ENCODE data around the gene TGFBR1.

The TGFBR1 gene

DNA sequence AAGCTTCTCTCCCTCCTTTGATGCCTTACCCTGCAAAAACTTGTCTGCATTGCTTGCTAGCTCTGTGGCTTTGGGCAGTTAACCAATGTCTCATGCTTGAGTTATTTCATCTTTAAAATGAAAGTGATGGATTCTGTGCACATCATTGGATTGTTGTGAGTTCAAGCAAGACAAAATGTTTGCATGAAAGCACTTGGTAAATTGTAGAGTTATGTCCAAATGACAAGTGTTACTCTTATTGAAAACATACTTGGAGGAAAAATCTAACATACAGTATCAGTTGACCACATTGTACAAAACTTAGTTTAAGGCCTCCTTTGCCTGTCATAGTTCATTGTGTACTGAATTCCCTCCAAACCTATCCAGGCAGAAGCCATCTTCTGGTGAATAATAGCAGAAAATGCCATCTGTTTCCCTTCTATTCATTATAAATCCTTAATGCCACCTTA, 30.0 kb downstream of the TGFBR1 start:
- H3K4me1 ChIP-seq (ENCODE audit: control insufficient read depth, low read length), result peaks cover 81% of the 10 kb centered on the region
- H3F3A ChIP-seq (ENCODE audit: control insufficient read depth, insufficient read depth), result peaks cover 17% of the 10 kb centered on the region
- peak overlapping the region; percentile 78 for H3K27ac ChIP-seq (ENCODE audit: low read depth, low read length)
- H3K79me2 ChIP-seq (ENCODE audit: control insufficient read depth, low read length), result peaks cover 52% of the 10 kb centered on the region
- H4K20me1 ChIP-seq (ENCODE audit: control insufficient read depth, insufficient read depth, low read depth, low read length), result no peaks in the 10 kb centered on the region
- peak overlapping the region; percentile 51 for H3K4me3 ChIP-seq (ENCODE audit: low read length)
- H3K27me3 ChIP-seq (ENCODE audit: control insufficient read depth, low read length), result no peaks in the 10 kb centered on the region
- no peaks in the 10 kb centered on the region for H3K9me2 ChIP-seq (replicated peaks; ENCODE audit: control insufficient read depth, low read length)
- H3K9me3 ChIP-seq (ENCODE audit: control insufficient read depth, insufficient read depth, low read length), result no peaks in the 10 kb centered on the region
- H3K4me2 ChIP-seq (ENCODE audit: low read length), result peak overlapping the region; percentile 62
- TF ChIP-seq, protein P1, sequence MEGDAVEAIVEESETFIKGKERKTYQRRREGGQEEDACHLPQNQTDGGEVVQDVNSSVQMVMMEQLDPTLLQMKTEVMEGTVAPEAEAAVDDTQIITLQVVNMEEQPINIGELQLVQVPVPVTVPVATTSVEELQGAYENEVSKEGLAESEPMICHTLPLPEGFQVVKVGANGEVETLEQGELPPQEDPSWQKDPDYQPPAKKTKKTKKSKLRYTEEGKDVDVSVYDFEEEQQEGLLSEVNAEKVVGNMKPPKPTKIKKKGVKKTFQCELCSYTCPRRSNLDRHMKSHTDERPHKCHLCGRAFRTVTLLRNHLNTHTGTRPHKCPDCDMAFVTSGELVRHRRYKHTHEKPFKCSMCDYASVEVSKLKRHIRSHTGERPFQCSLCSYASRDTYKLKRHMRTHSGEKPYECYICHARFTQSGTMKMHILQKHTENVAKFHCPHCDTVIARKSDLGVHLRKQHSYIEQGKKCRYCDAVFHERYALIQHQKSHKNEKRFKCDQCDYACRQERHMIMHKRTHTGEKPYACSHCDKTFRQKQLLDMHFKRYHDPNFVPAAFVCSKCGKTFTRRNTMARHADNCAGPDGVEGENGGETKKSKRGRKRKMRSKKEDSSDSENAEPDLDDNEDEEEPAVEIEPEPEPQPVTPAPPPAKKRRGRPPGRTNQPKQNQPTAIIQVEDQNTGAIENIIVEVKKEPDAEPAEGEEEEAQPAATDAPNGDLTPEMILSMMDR (IDR thresholded peaks at IDR 0.05; ENCODE audit: low read depth, low read length, poor library complexity, severe bottlenecking), result no peak
- no peak for TF ChIP-seq EZH2phosphoT487 (IDR thresholded peaks at IDR 0.05; ENCODE audit: borderline replicate concordance, low read length)
- H3K36me3 ChIP-seq (ENCODE audit: control insufficient read depth, low read length), result peaks cover 74% of the 10 kb centered on the region

DNA sequence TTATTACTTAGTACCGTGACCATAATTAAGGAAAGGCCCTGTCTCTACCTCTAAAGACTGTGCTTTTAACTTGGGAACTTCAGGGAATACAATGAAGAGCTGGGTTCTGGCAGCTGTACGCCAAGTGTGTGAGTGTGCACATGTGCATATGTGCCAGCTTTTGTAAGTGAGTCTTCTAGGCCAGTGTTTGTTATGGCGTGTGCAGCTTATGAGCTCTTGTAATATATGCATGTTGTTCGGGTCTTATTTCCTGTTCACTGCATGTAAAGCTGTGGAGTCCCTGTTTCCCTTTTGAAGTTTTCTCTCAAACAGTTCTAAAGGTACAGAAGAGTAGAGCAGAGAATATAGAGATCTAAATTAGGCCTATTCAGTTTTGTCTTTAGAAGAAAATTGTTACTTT, 30.5 kb downstream of the TGFBR1 start:
- H3K9me2 ChIP-seq (replicated peaks; ENCODE audit: control insufficient read depth, low read length), result no peaks in the 10 kb centered on the region

DNA sequence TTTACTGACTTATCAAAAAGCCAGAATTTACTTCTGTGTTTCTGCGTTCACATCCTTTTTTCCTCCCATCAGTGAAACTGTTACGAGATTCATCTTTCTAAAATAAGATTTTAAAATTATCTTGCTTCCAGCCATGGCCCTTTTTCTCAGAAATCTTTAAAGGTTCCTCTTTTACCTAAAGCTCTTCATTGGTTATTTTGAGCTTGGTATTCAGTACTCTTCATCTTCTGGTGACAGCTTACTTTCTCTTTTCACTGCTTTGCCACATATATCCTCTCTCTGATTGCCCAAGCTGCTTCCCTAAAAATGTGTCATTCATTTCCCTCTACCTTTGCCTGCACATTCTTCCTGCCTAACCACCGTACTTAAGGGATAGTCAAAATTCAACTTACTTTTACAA, 32.3 kb downstream of the TGFBR1 start:
- H3K9me3 ChIP-seq (ENCODE audit: control insufficient read depth, insufficient read depth, low read length), result no peaks in the 10 kb centered on the region
- peak overlapping the region; percentile 78 for H3K27ac ChIP-seq (ENCODE audit: low read depth, low read length)
- H3K4me3 ChIP-seq (ENCODE audit: low read length), result no peak overlapping the region
- no peaks in the 10 kb centered on the region for H3K9me2 ChIP-seq (replicated peaks; ENCODE audit: control insufficient read depth, low read length)
- H3K4me2 ChIP-seq (ENCODE audit: low read length), result peak overlapping the region; percentile 62
- no peaks in the 10 kb centered on the region for H4K20me1 ChIP-seq (ENCODE audit: control insufficient read depth, insufficient read depth, low read depth, low read length)
- H3K79me2 ChIP-seq (ENCODE audit: control insufficient read depth, low read length), result peaks cover 33% of the 10 kb centered on the region
- peaks cover 12% of the 10 kb centered on the region for H3F3A ChIP-seq (ENCODE audit: control insufficient read depth, insufficient read depth)
- H3K36me3 ChIP-seq (ENCODE audit: control insufficient read depth, low read length), result peaks cover 84% of the 10 kb centered on the region
- TF ChIP-seq, protein P1 (IDR thresholded peaks at IDR 0.05; ENCODE audit: low read depth, low read length, poor library complexity, severe bottlenecking), result no peak
- TF ChIP-seq EZH2phosphoT487 (IDR thresholded peaks at IDR 0.05; ENCODE audit: borderline replicate concordance, low read length), result no peak
- H3K27me3 ChIP-seq (ENCODE audit: control insufficient read depth, low read length), result no peaks in the 10 kb centered on the region
- H3K4me1 ChIP-seq (ENCODE audit: control insufficient read depth, low read length), result peaks cover 65% of the 10 kb centered on the region

More for the DNA sequence above, 30.5 kb downstream of the TGFBR1 start:
- Histone ChIP-seq H3K4me2 (ENCODE audit: low read length) (peak overlapping the region; percentile 62), H3K79me2 (ENCODE audit: control insufficient read depth, low read length) (peaks cover 51% of the 10 kb centered on the region), H3K9me3 (ENCODE audit: control insufficient read depth, insufficient read depth, low read length) (no peaks in the 10 kb centered on the region), H3K4me1 (ENCODE audit: control insufficient read depth, low read length) (peaks cover 81% of the 10 kb centered on the region), H3F3A (ENCODE audit: control insufficient read depth, insufficient read depth) (peaks cover 15% of the 10 kb centered on the region), H3K4me3 (ENCODE audit: low read length) (peak overlapping the region; percentile 51), H3K27ac (ENCODE audit: low read depth, low read length) (peak overlapping the region; percentile 78), H4K20me1 (ENCODE audit: control insufficient read depth, insufficient read depth, low read depth, low read length) (no peaks in the 10 kb centered on the region), H3K27me3 (ENCODE audit: control insufficient read depth, low read length) (no peaks in the 10 kb centered on the region), H3K36me3 (ENCODE audit: control insufficient read depth, low read length) (peaks cover 78% of the 10 kb centered on the region)
- TF ChIP-seq EZH2phosphoT487 (IDR thresholded peaks at IDR 0.05; ENCODE audit: borderline replicate concordance, low read length), result no peak
- TF ChIP-seq, protein P1 (IDR thresholded peaks at IDR 0.05; ENCODE audit: low read depth, low read length, poor library complexity, severe bottlenecking), result no peak

Measured in DOHH2 (cell line).